Parathyroid adenoma (tissue), 2 donors: ENCODE results near the gene PNMA6E.
A peak's percentile ranks its signal among the peaks of the same experiment; 100 is the strongest.

Experiments
- H2AFZ ChIP-seq: fragments of 300-600 bp; sonication (generic); one replicate; pipeline ENCODE4 v1.7.0; 2017; ENCODE audit warnings: antibody characterized with exemption, mild to moderate bottlenecking
- H3K27ac ChIP-seq: fragments of 300-600 bp; sonication (generic); one replicate; pipeline ENCODE4 v1.7.0; 2017
- H3K27me3 ChIP-seq: fragments of 300-600 bp; sonication (generic); one replicate; pipeline ENCODE4 v1.7.0; 2017; ENCODE audit warnings: low read length; ENCODE audit not compliant: control insufficient read depth, insufficient read depth
- H3K36me3 ChIP-seq: fragments of 300-600 bp; sonication (generic); one replicate; pipeline ENCODE4 v1.7.0; 2017; ENCODE audit warnings: low read length; ENCODE audit not compliant: control insufficient read depth, insufficient read depth
- H3K4me1 ChIP-seq: fragments of 300-600 bp; sonication (generic); one replicate; pipeline ENCODE4 v1.7.0; 2017; ENCODE audit warnings: control low read depth
- H3K4me2 ChIP-seq: fragments of 300-600 bp; sonication (generic); one replicate; pipeline ENCODE4 v1.7.0; 2017; ENCODE audit warnings: low read length
- H3K4me3 ChIP-seq: fragments of 300-600 bp; sonication (generic); one replicate; pipeline ENCODE4 v1.7.0; 2017; ENCODE audit warnings: low read depth, low read length
- H3K79me2 ChIP-seq: fragments of 300-600 bp; sonication (generic); one replicate; pipeline ENCODE4 v1.7.0; 2017; ENCODE audit warnings: control low read depth
- H3K9ac ChIP-seq: fragments of 300-600 bp; sonication (generic); one replicate; pipeline ENCODE4 v1.7.0; 2017; ENCODE audit warnings: mild to moderate bottlenecking
- H3K9me3 ChIP-seq: fragments of 300-600 bp; sonication (generic); one replicate; pipeline ENCODE4 v1.7.0; 2017; ENCODE audit warnings: low read length; ENCODE audit not compliant: control insufficient read depth
- CTCF ChIP-seq: fragments of 300-600 bp; sonication (generic); IDR thresholded peaks from one replicate; pipeline ENCODE4 v1.7.0; 2017; ENCODE audit warnings: antibody characterized with exemption, mild to moderate bottlenecking
- donor health status: primary hyperparathyroidism.

The PNMA6E gene

GRCh38 chrX:153366119-153366518, 35.0 kb downstream of the PNMA6E start:
- H3K4me1 ChIP-seq, result peaks cover 15% of the 10 kb centered on the region
- H3K4me2 ChIP-seq, result no peak overlapping the region
- no peak for TF ChIP-seq CTCF
- no peak overlapping the region for H2AFZ ChIP-seq
- H3K36me3 ChIP-seq, result no peaks in the 10 kb centered on the region
- H3K79me2 ChIP-seq, result no peaks in the 10 kb centered on the region
- H3K4me3 ChIP-seq, result no peak overlapping the region
- no peak overlapping the region for H3K27ac ChIP-seq
- H3K9me3 ChIP-seq, result no peaks in the 10 kb centered on the region
- H3K27me3 ChIP-seq, result no peaks in the 10 kb centered on the region
- no peak overlapping the region for H3K9ac ChIP-seq

- no peak for TF ChIP-seq CTCF
Observed at GRCh38 chrX:153365670-153366069, 35.5 kb downstream of the PNMA6E start.

GRCh38 chrX:153361781-153362397, 39.3 kb downstream of the PNMA6E start:
- Histone ChIP-seq H3K79me2 (no peaks in the 10 kb centered on the region), H3K4me1 (peaks cover 11% of the 10 kb centered on the region), H3K27ac (peak overlapping the region; percentile 85), H3K27me3 (no peaks in the 10 kb centered on the region), H2AFZ (no peak overlapping the region), H3K4me2 (peak overlapping the region; percentile 65), H3K4me3 (no peak overlapping the region), H3K36me3 (no peaks in the 10 kb centered on the region), H3K9ac (no peak overlapping the region), H3K9me3 (no peaks in the 10 kb centered on the region)
- no peak for TF ChIP-seq CTCF

More at GRCh38 chrX:153365670-153366069, 35.5 kb downstream of the PNMA6E start:
- Histone ChIP-seq H2AFZ (no peak overlapping the region), H3K27me3 (no peaks in the 10 kb centered on the region), H3K79me2 (no peaks in the 10 kb centered on the region), H3K9me3 (no peaks in the 10 kb centered on the region), H3K4me2 (no peak overlapping the region), H3K9ac (no peak overlapping the region), H3K36me3 (no peaks in the 10 kb centered on the region), H3K4me3 (no peak overlapping the region), H3K27ac (no peak overlapping the region), H3K4me1 (peaks cover 18% of the 10 kb centered on the region)

- H3K9me3 ChIP-seq, result no peaks in the 10 kb centered on the region
- no peaks in the 10 kb centered on the region for H3K36me3 ChIP-seq
- no peak overlapping the region for H3K4me3 ChIP-seq
- H3K4me2 ChIP-seq, result no peak overlapping the region
- H3K4me1 ChIP-seq, result peaks cover 28% of the 10 kb centered on the region
- H3K27me3 ChIP-seq, result no peaks in the 10 kb centered on the region
- H2AFZ ChIP-seq, result no peak overlapping the region
- H3K27ac ChIP-seq, result no peak overlapping the region
- no peaks in the 10 kb centered on the region for H3K79me2 ChIP-seq
- TF ChIP-seq CTCF, result no peak
- H3K9ac ChIP-seq, result no peak overlapping the region
Observed at GRCh38 chrX:153357877-153358276, 43.3 kb downstream of the PNMA6E start.

- Histone ChIP-seq H2AFZ (no peak overlapping the region), H3K79me2 (no peaks in the 10 kb centered on the region), H3K9me3 (no peaks in the 10 kb centered on the region), H3K27ac (peak overlapping the region; percentile 62), H3K9ac (no peak overlapping the region), H3K36me3 (no peaks in the 10 kb centered on the region), H3K27me3 (no peaks in the 10 kb centered on the region), H3K4me3 (no peak overlapping the region), H3K4me1 (peaks cover 32% of the 10 kb centered on the region), H3K4me2 (no peak overlapping the region)
- peak; percentile 34 for TF ChIP-seq CTCF
Observed at GRCh38 chrX:153353416-153353815, 47.7 kb downstream of the PNMA6E start.
